SK-N-MC (cell line): ENCODE results near the gene UGT2A2.

ENCODE experiments used
- EZH2 ChIP-seq: fragments of 200-600 bp; sonication (generic); IDR thresholded peaks from one replicate; pipeline ENCODE4 v1.6.1; 2017; ENCODE audit warnings: antibody characterized with exemption
- FOXP2 ChIP-seq: optimal IDR thresholded peaks from 2 replicates; pipeline ENCODE3; 2011; ENCODE audit warnings: mild to moderate bottlenecking, moderate library complexity; ENCODE audit not compliant: insufficient read depth; ENCODE audit errors: extremely low read length, control extremely low read depth
- POLR2AphosphoS5 ChIP-seq: IDR thresholded peaks from 2 replicates; pipeline ENCODE4 v1.6.1; 2012; ENCODE audit warnings: mild to moderate bottlenecking, low read depth, low read length, borderline replicate concordance

DNA sequence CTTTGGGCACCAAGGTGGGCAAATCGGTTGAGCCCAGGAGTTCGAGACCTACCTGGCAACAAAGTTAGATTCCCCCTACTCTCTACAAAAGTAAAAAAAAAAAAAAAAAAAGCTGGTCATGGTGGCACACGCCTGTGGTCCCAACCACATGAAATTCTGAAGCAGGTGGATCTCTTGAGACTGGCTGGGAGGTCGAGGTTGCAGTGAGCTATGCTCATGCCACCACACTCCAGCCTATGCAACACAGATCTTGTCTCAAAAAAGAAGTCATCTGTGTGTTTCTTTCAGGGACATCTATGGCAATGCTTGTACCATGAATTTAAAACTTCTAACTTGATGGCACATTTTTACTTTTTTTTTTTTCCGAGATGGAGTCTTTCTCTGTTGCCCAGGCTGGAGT, 55.3 kb downstream of the UGT2A2 start:
- TF ChIP-seq EZH2, result no peak
- TF ChIP-seq POLR2AphosphoS5, result no peak
- no peak for TF ChIP-seq FOXP2
